Stimulated activated CD4-positive, alpha-beta T cell treated with anti-CD3 and anti-CD28 coated beads, TNF-alpha, amount 100 ng/mL, for 4 hours (primary cell): Measurements from ENCODE around the gene SVIL.
"Not testable (repeated sequence)": the region's sequence is repeated elsewhere in the genome, so short reads cannot be mapped to it uniquely, and the experiment has no call there.

Experiments used
- DNase-seq, 3 experiments: peaks; one replicate each; pipeline ENCODE4 v3.0.0-alpha.2; 2020; ENCODE audit warnings: low read depth in 3 of 3

Gene SVIL

DNA sequence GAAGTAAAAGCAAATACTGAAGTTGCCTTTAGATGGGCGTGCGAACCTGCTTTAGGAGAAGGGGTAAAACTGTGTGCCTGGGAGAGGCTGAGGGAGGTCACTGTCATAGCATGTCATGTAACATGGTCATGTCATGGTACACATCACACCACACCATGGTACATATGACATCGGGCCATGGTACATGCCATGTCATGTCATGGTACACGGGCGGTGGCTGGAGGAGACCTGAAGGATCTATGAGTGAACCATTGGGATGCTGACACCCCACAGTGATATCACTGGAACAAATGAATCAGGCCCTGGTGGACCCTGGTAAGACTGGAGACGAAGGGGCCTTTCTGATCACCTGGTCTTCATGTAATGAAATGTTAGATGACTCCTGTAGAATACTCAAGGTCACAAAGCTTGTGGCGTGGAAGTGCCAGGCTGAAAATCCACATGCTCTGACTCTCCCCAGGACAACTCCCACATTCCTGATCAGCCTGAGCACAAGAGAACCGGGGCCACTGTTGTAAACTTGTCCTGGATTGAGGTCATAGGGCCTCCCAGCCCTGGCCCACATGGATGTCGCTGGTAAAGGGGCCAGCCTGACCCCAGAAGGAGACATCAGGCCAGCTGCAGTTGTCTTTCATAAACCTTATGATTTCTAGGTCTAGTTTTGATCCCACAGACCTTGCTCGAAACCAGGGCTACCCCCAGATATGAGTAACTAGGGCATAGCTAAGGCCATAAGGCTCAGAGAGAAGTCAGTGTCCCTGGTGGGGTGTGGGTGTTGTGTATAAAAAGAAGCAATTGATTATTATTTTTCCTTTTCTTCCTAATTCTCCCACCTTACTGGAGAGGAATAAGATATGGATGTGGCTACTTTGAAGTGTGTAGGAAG, 60.3 kb downstream of the SVIL start:
- DNase-seq, result not testable (repeated sequence)

DNA sequence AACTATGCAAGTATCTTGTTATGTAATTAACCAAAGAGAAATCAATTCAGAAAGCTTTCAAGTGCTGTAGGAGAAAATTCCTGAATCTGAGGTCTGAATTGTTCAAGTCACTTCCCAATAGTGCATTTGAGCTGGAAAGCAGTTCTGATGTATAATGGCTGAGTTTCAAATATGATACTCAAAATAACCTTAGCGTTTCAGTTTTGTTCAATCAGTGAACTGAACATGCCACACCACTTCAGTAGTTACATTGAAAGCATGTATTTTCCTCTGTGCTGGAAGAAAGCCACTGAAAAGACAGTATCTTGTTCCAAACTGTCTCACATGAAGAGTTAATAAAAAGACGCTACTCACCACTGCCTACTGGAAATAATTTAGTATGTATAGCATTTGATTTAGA, 64.5 kb downstream of the SVIL start:
- not testable (repeated sequence) for DNase-seq

DNA sequence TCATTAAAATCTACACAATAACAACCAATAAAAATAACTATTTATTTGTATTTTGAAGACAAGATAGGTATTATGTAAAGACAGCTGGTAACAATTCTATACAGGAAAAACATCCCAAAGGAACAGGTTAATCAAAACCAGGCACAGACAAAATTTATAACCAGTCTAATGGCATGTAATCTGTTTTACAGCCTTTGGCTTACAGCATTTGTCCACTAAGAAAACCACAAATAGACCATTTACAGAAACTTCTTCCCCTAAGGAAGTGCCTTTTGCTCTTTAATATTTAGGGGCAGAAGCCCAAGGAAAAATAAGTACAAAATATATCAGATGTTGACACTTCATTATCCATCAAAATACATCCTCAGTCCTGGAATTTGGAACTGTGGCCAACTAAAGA, 65.0 kb downstream of the SVIL start:
- no peak for DNase-seq

DNA sequence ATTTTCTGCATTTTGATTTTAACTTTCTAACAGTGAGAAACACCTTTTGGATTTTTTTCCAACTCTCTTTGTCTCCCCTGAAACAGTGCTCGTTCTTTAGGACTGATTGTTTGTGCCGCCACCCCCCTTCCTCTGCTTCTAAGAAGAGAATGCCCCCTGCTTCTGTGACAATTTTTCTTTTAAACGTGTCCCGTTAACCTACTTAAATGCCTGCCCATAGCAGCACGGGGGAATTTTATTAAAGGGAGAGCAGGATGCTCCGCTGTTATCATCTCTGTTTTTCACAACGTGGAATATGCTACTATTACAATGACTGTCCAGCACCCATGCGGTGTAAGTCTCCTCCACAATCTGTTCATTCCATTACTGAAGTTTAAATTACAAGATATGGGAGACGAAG, 67.8 kb downstream of the SVIL start:
- DNase-seq, result no peak

DNA sequence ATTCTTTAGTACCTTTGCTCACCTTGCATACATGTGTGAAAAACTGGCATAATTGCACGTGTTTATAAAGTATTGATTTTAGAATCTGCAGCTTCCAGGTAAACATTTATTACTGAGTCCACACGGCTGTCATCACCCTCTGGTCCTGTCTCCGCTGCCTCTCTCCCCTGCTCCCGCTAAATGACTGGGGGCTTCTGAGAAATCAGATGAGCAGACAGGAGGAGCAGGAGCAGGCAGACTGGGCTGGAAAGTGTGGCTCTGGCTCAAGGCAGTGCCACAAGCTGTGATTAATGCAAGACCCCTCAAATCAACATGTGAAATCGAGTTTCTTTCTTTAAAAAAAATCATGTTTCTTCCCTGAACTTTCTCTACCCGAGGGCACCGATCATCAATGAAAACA, 68.6 kb downstream of the SVIL start:
- not testable (repeated sequence) for DNase-seq

DNA sequence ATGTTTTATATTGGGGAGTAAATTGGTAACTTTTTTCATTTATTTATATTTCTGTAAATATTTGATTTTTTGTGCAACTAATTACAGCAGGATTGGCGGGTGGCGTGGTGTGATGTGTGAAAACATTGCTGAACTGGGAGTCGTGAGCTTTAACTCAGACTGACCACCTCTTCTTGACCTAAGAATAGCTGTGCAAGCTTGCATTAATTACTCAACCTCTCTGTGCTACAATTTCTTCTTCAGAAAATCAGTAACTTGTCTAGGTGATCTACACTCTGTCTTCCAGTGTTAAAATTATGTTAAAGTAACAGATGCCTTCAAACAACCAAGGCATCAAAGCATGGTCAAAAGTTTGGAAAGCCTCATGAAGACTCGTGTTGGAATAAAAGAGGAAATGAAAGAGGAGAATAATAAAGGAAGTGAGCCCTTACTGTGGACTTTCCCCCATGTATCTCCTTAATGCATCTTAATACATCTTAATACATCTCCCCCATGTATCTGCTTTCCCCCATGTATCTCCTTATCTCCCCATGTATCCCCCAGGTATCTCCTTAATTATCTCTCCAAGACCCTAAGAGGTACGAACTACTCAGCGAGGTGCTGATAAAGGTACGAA, 71.2 kb downstream of the SVIL start:
- DNase-seq, result no peak

DNA sequence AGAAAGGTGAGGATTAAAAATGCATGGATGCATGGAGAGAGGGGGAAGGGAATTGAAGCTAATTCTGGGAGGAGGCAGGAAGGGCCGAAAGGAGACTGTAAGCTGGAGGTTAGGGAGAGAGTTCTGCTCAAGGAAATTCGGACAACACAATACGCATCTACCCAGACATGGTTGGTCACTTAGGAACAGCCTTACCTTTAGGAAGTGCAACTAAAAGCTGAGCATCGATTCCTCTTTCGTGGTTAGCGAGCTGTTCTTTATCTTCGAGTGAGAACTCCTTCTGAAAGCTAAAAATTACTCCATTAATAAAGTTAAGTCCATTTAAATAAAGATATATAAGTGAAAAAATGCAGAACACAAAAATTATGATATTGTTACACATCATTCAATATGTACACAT, 71.8 kb downstream of the SVIL start:
- not testable (repeated sequence) for DNase-seq

DNA sequence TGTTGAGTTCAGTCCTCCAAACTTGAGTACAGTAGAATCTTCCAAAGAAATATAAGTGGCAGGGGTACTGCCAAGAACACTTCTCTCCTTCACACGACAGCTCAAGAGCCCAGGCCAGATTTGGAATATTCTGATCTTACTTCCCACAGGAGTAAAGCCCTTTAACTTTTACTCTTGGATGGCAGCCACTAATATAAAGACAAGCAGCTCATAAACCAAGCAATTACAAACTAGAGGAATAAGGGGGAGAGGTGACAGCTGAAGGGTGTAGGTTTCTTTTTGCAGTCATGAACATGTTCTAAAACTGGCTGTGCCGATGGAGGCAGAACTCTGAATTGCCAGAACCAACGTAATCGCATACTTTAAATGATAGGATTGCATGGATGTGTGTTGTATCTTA, 74.8 kb downstream of the SVIL start:
- DNase-seq, result no peak

DNA sequence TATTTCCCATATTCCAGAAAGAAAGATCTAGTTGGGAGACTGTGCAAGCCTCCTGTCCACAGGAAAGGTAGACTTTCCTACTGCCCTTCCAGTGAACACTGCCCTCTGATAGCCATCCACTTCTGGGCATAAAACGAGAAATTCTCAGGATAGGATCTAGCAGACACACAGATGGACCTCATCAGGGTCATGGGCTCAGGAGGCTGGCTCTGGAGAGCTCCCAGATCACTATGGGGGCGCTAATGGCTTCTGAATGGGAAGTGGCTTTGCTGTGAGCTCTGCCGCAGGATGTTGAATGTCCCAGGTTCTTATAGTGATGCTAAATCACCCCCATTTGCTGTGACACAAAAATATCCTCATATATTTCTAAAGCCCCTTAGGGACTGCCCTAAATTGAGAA, 77.1 kb downstream of the SVIL start:
- no peak for DNase-seq

DNA sequence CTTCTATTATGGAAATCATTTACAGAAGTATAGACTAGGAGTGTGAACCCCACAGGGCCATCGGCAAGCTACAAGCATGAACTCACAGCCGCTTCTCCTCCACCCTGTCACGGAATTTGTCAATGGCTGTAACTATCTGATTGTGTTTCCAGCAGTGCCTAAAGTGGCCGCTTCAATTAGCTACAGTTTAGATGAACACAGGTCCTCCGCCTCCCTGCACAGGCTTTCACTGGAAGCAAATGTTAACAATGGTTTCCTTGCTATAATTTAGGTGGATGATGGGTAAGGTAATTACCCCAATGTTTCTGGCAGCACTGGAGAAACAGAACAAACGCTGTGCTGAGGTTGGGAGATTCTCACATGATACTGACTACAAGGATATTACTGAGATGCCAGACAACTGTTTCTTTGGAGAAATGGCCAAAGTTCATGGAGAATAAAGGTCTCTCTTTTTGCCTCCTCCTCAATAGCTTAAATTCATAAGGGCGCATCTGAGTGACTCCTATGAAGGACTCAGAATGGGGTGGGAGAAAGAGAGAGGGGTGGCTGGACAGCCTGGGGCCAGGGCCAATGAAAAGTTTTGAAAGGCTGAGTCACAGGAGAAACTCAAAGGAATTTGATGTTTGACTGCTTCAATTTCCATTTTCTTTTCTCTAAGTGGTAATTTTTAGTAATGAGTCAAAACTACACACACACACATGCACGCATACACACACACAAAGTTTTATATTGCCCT, 78.9 kb downstream of the SVIL start:
- DNase-seq, result no peak

DNA sequence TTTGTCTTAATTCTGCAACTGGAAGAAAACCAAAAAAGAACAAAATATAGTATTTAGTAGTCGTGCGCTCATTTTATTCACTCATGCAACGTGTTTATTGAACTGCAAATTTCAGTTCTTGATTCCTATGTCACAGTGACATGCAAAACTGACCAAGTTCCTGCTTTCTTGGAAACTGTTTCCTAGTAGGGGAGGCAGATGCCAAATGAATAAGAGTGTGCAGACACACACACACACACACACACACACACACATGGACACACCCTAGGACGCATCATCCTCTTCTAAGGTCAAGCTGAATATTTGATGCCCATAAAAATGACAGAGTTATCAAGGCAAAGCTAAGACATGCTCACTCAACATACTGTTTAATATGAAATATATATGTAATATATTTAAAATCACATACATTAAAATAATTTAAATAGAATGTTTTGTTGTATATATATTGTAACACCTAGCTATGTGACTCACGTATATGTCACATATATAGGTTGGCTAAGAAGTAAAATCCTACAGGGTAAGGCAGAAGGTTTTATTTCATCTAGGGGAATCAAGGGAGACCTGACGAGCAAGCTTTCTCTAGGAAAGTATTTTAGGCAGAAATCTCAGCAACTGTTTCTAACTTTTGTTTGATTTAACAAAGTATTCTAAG, 79.6 kb downstream of the SVIL start:
- DNase-seq, result no peak

DNA sequence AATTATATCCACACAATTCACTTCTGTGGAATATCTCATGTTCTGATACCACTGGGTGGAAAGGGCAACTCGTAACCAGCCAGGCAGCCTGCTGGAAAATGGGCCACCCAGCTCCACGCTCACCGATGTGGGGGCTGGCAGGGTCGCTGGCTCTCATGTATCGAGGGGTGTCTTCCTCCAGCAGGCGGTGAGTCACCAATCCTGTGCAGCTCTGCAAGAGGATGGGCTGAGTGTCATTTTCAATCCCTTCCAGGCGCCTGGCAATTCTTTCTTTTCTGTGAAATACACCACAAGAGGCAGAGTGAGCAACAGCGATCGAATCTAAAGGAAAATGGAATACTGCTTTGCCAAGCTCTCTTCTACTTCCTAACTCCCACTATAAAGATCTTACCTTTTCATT, 80.1 kb downstream of the SVIL start:
- no peak for DNase-seq

DNA sequence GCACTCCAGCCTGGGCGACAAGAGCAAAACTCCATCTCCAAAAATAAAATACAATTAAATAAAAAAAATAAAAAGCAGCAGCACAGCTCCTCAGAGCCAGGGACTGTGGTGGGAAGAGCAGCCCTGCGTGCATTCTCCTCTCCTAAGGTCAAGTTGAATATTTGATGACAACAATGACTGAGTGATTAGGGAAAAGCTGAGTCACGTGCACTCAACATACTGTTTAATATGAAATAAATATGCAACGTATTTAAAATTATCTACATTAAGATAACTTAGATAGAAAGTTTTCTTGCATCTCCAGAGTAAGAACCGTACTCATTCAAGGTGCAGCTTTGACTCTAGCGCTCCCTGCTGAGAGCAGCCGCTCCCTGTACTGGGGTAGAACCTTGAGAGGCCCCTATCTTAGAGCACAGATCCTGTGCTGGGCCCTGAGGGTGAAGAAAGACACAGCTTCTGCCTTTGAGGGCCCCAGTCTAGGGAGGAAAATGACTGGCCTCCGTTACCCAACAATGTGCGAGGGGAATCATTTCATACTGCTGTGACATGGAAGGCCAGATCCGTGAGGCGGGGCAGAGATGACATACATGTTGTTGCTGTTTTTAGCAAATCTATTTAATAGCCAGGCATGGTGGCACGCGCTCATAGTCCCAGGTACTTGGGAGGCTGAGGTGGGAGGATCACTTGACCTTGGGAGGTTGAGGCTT, 81.1 kb downstream of the SVIL start:
- no peak for DNase-seq

DNA sequence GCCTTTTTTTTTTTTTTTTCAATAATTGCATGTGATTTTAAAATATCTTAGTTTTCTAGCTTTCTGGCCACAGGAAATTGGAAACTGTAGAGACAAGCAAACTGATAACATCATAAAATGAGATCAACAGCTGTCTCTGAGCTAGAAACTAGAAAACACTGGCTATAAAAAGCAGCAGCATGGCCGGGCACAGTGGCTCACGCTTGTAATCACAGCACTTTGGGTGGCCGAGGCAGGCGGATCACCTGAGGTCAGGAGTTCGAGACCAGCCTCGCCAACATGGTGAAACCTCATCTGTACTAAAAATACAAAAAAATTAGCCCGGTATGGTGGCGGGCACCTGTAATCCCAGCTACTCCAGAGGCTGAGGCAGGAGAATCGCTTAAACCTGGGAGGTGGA, 81.7 kb downstream of the SVIL start:
- DNase-seq, result not testable (repeated sequence)

DNA sequence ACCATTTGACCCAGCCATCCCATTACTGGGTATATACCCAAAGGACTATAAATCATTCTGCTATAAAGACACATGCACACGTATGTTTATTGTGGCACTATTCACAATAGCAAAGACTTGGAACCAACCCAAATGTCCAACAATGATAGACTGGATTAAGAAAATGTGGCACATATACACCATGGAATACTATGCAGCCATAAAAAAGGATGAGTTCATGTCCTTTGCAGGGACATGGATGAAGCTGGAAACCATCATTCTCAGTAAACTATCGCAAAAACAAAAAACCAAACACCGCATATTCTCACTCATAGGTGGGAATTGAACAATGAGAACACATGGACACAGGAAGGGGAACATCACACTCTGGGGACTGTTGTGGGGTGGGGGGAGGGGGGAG, 85.3 kb downstream of the SVIL start:
- DNase-seq, result not testable (repeated sequence)

DNA sequence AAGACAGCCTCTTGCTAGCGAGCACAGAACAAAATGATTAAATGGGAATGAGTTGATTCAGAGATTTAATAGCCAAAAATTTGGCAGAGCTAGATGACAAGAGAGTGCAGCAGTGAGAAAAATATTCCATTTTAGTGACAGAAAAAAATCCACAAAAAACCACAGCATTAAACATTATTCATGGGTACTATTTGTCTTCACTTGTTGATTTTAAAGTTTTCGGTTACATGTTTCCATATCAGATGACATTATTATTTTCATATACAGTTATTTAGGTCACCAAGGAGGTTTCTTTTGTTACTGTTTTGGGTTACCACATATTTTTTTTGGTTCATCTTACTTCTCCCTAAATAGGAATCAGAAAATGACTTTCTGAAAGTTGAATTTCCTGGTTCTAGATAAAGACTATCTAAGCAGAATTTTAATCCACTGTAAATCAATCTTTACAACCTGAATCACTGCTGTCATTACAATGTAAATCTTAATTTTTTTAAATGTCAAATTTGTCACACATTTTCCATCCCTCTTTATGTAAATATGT, 87.9 kb downstream of the SVIL start:
- no peak for DNase-seq

DNA sequence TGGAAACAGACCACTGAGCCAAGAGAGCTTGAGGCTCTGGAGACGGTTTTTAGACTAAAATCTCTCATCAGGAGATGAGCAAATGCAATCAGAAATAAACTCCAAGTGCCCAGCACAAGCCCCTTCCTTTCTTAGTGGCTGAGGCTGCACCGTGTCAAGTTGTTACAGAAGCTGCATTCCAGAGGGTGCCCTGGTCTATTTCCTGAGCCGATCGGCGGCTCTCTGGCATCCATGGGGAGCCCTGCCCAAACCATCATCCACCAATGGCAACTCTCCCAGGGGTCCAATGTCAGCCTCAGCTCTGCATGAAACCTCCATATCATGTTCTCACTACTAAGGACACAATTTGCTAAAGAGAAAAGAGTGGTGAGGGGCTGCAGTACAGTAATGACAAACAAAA, 89.6 kb downstream of the SVIL start:
- no peak for DNase-seq

DNA sequence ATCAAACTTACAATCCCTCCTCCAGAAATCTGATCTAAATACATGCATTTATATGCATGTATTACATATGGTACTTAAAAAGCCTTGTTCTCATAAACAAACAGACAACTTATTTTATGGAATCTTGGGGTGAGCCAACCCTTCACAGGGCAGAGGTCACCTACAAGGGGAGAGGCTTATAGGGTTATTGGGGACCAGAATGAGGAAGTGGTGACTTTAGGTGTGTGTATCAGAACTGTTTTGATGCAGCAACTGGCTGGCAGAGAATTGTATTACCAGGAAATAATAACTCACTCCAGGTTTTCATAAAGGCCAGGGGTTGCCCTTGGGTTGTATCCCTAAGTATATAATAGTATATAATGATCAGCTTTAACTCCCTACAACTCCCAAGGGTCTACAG, 91.1 kb downstream of the SVIL start:
- no peak for DNase-seq

DNA sequence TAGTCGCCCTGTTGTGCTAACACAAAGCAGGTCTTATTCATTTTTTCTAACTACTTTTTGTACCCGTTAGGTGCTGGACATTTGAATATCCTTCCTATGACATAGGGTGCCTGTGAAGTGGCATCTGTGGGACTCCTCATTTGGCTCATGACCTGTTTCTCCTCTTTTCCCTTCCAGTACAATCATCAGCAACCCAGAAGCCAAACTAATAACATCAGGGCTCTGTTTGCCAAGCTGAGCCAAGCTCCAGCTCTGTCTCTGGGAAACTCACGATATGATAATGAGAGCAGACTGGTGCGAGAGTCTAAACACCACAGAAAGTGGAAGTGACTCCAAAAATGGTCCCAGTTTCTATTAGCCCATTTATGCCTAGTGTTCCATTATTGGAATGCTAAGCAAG, 92.0 kb downstream of the SVIL start:
- no peak for DNase-seq

DNA sequence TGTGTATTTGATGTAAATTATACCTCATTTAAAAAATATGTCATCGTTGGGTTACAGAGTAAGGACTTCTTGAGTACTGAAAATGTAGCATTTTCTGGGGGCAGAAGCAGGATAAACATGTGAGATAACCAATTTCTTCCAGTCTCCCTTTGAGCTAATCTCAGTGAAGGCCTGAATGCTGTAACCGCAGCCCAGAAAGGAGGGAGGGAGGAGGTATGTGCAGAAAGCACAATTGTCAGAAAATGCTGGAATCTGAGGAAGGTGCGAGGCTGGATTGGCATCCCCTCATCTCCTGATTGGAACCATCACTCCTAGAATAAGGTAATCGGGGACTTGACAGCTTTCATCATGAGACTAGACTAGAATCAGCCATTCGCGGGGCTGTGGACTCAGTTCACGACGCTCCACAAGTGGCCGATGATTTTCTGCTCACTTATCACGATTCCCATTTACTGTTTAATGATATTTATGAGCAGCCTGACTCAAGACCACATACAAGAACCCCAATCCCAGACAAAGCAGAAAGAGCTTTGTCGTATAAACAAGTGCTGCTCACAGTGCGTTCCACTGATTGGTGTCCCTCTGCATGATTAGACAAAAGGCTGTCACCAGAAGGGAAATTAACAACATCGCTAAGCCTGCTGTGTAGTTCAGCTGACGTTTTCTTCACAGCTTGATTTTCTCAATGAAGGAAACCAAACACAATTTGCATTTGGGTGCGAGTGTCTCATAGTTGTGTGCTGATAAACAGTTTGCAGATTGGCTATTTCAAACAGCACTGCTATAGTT, 93.2 kb downstream of the SVIL start:
- DNase-seq, result no peak

DNA sequence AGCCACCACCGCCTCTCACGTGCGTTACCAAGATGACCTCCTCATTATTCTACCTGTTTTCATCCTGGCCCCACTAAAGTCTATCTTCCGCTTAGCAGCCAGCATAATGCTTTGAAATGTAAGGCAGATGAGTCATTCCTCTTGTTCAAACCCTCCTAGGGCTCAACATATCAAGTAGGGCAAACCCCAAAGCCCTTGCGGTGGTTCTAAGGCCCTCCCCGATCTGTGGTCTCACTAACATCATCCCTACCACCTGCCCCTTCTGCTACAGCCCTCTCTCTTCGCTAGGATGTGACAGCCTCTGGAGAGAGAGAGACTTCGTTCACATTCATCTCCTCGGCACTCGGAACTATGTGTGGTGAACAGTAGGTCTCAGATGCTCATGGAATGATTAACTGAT, 94.8 kb downstream of the SVIL start:
- no peak for DNase-seq
